NCI-H2196 treated with DMSO at 0.1 percent for 48 hours (cell line): ENCODE results near the gene UBL5.
A peak's percentile ranks its signal among the peaks of the same experiment; 100 is the strongest.
"Not testable (repeated sequence)": the region's sequence is repeated elsewhere in the genome, so short reads cannot be mapped to it uniquely, and the experiment has no call there.

ENCODE experiments used
- DNase-seq: peaks from one replicate; lab custom pipeline; 2025; ENCODE audit not compliant: unreplicated experiment; lab: John Stamatoyannopoulos, UW

Gene UBL5

DNA sequence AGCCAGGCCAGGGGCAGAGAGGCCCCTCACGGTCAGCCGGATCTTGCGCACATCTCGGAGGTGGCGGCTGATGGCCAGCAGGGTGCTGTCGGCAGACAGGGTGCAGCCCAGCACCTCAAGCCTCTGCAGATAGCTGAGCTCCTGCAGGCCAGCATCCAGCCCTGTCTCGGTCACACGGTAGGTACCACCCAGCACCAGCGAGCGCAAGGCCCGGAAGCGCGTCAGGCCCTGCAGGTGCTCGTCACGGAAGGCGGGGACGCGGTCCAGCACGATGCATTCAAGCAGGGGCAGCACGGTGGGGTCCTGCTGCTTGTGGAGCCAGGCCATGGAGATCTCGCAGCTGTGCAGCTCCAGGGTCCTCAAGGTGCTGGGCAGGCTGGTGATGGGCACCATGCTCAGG lies 16.6 kb upstream of the UBL5 start:
- DNase-seq: no peak

DNA sequence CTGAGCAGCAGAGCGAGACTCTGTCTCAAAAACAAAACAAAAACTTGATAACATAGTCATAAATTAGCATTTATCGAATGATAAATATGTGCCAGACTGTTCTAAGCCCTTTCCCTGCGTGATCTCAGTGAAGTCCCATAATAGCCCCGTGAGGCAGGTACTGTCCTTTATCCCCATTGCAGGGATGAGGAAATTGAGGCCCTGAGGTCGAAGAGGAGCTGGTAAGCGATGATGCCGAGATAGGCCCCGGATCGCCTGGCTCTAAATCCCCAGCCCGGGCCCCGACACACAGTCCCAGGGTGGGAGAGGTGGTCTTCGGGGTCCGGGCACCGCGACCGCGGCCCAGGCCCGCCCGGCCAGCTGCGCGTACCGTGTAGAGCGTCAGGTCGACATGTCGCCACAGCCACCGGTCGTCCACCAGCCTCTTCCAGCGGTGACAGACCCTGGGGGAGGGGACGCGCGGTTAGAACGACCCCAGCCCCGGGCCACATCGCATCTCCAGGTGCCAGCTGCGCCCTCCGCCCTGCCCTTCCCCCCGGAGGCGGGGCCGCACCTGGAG lies 9.5 kb upstream of the UBL5 start:
- no peak for DNase-seq

DNA sequence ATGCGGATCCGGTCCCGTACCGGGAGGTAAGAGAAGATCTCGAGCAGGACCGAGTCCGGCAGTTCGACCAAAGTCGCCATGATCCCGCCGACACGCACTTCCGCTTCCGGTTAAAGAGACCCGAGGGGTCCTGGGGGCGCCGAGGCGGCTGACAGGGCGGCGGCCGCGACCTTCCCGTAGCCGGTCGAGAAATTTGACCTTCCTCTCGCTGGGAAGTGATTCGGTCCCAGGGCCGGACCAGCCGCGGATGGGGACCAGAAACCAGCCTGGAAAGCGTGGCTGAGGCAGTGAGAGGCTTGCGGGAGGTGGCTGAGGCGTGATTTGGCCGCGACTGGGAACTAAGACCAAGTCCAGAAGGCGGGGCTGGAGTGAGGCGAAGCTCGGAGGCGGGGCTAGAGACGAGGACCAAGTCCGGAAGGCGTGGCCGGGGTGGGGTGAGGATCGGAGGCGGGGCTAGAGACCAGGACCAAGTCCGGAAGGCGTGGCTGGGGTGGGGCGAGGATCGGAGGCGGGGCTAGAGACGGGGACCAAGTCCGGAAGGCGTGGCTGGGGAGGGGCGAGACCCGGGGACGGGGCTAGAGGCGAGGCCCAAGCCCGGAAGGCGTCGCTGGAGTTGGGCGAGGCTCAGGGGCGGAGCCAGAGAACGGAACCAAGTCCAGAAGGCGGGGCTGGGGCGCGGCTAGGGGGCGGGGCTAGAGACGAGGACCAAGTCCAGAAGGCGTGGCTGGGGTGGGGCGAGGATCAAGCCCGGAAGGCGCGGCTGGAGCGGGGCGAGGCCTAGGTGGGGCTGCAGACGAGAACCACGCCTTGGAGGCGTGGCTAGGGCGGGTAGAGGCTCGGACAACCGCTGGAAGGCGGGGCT lies 8.8 kb upstream of the UBL5 start, which contains the start of gene FBXL12:
Gene FBXL12 (minus strand): TSS at position 346 of the 862 bp plus-strand sequence. CDS start 266 bp downstream, at position 80.
- peak; percentile 100 for DNase-seq

DNA sequence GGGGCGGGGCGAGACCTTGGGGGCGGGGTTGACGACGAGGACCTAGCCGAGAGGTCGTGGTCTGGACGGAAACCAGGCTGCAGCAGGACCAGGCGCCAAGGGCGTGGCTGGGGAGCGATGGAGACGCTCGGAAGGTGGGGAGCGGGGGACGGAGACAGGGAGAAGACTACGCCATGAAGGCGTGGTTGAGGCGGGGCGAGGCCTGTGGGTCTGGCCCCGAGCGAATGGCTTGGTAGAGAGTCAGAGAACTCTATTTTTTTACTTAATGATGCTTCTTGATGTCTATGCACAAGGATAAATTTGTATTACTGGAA lies 8.2 kb upstream of the UBL5 start:
- DNase-seq: no peak

DNA sequence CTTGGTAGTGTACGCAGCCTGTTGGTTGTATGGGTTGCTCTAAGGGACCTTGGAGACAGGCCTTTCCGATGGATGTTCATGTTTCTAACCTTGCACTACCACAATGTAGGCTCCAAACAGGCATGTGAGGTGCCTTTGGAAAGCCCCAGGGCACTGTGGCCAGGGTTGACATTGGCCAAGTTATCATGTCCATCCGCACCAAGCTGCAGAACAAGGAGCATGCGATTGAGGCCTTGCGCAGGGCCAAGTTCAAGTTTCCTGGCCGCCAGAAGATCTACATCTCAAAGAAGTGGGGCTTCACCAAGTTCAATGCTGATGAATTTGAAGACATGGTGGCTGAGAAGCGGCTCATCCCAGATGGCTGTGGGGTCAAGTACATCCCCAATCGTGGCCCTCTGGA lies 7.7 kb upstream of the UBL5 start:
- DNase-seq: not testable (repeated sequence)

DNA sequence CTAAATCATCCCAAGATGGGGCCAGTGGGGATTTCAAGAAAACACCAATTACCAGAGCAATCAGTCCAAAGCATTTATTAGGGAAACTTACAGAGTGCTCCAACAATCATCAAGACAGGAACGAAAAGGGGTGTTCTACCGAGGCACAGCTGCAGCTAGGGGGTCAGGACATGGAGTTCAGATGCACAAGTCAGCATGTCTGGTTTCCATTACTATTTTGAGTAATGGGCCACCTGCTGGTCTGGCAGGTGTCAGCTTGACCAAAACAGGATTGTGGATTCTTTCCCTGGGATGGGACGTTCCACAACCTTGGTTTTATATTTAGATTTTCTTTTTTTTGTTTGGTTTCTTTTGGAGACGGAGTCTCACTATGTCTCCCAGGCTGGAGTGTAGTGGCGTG lies 3.9 kb upstream of the UBL5 start:
- DNase-seq: no peak

DNA sequence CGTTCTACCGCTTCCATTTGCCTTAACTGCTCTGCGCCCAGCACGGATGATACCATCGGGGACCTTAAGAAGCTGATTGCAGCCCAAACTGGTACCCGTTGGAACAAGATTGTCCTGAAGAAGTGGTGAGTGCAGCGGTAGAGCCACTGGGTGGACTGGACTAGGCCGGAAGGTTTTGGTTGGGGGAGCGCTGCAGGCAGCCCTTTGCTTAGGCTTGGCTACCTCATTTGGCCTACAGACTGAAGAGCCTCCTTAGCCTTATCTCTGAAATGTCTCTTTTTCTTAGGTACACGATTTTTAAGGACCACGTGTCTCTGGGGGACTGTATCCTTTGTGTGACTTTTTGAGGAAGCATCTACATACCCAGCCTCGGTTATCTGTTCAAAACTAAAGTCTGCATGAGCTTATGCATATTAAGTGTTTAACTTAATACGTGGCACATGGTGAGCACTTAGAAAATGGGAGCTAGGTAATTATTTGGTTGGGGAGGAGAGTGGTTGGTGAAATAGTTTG lies 889 bp downstream of the UBL5 start:
- DNase-seq: no peak

DNA sequence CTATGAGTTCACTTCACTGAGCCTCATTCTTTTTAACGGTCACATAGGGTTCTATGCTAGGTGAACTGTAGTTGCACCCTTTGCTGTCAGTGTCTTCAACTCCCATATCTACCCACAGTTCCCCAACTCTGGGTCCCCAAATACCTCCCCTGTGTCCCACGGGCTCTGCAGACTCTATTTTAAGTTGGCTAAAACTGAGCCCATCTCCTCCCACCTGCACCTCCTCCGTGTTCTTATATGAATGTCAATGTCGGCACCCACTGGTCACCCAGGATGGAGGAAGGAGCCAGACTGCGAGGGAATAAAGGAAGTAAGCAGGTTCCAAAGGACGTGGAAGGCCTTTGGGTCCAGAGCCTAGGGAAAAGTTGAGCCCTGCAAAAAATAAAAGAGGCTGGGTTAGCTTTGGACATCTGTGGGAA lies 6.6 kb downstream of the UBL5 start:
- no peak for DNase-seq

DNA sequence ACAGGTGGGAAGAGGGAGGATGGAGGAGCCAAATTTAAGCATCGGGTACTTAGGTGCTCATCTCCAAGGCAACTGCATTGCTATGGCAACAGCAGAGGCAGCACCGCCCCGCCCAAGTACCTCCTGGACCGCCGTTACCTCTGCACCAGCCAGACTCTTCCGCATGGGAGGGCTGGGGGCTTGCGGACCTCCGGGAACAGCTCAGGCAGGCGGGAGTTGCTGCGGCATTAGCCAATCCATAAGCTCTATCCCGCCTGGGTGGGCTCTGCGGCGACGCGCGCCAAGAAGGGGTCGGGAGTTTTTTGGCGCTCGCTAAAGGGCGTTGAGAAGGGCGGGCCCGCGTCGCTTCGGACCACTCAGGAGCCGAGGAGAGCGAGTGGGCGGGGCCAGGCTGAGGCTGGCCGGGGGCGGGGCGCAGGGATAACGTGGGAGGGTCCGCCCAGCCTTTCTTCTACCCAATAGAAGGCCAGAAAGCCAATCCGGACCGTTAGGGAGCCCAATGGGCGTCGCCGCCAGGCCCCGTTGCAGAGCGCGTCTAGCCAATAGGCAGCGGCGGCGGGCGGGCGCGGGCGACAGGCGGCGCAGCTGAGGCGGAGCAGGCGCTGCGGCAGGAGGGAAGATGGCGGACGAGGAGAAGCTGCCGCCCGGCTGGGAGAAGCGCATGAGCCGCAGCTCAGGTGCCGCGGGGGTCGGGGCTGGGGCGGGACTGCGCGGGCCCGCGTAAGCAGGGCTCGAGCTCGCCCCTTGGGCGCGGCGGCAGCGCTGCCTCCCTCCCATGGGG lies 7.2 kb downstream of the UBL5 start, which contains the start of gene PIN1:
Gene PIN1 (plus strand): TSS at position 593 of the 781 bp plus-strand sequence. CDS start 27 bp downstream, at position 620.
- DNase-seq: peak; percentile 99

DNA sequence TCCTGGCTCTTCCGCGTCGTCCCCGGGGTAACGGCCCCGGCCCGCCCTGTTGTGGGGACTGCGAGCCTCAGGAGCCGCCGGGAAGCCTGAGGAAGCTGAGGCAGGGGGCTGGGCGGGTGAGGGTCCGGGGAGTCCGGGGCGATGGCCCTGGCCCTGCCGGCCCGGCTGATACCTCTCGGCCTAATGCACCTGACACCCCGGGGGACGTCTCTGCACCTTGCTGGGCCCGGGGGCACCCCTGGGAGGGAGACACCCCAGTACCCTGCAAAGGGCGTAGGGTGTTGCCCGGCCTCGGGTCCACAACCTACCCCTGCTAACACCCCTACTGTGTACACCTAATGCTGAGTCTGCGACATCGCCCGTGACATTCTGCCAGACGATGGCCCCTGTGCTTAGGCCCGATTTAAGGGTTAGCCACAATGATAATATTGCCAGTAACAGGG lies 7.8 kb downstream of the UBL5 start:
- no peak for DNase-seq

DNA sequence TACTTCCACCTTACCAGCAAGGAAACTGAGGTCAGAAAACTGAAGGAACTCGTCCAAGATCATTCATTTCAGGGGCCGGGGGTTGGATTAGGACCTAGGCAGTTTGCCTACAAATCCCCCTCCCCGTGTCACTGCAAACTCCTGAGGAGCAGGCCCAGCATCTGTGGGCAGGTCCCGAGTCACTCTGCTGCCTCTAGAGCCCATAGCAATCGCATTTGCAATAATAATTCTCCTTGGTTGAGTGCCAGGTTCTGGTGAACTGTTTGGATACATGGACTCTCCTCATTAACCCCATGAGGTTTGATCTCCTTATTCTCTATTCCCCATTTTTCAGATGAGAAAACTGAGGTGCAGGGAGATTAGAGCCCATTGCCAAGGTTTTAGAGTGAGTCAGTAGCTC lies 8.3 kb downstream of the UBL5 start:
- DNase-seq: no peak

DNA sequence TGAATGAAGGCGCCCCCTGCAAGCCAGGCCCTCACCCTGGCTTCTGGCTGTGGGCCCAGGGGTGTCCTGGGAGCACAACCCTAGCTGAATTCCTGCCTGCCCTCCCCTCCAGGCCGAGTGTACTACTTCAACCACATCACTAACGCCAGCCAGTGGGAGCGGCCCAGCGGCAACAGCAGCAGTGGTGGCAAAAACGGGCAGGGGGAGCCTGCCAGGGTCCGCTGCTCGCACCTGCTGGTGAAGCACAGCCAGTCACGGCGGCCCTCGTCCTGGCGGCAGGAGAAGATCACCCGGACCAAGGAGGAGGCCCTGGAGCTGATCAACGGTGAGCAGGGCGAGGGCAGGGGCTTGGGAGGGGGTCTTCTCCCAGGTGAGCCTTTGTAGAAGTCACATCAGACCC lies 10.6 kb downstream of the UBL5 start:
- DNase-seq: no peak

DNA sequence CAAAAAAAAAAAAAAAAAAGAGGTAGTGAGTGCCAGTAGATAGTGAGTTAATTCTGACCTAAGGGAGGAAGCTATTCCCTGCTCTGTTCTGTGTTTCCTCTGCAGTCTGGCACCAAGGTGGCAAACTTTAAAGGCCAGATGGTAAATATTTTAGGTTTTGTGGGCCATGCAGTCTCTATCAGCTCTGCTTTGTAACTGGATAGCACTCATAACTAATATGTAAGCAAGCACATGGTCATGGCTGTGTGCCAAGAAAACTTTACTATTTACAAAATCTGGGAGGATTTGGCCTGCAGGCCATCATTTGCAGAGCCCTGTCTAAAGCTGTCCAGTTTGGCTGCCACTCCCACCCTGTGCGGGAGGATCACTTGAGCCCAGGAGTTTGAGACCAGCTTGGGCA lies 11.7 kb downstream of the UBL5 start:
- DNase-seq: no peak

DNA sequence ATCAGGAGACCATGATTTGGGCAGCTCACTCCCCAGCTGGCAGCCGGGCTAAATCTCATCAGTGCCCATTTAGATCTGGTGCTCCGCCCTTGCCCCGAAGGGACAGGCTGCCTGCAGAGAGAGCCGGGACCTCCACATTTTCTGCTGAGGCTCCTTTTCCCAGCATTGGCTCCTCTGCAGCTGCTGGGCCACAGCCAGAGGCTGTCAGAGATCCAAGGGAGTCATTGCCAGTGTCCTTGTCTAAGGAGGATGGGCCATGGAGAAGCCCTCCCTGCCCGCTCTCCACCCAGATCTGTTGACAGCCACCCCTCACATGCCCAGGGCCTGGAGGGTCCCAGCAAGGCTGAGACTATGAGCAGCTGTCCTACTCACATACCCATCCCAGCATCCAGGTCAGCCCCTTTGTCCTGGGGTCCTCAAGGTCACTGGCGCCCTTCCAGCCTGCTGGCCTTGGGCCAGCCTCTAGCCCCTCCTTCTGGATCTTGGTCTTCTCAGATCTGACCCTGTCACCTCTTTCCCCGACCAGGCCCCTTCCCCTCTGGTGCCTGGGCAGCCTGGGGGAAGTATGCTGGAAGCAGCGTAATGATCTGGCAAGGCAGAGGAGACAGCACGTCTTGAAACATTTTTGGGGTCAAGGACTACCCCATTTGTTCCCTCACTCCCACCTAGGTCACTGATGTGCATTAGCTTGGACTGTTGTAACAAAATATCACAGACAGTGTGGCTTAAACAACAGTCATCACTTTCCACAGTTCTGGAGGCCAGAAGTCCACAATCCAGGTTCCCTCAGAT lies 15.3 kb downstream of the UBL5 start:
- no peak for DNase-seq

DNA sequence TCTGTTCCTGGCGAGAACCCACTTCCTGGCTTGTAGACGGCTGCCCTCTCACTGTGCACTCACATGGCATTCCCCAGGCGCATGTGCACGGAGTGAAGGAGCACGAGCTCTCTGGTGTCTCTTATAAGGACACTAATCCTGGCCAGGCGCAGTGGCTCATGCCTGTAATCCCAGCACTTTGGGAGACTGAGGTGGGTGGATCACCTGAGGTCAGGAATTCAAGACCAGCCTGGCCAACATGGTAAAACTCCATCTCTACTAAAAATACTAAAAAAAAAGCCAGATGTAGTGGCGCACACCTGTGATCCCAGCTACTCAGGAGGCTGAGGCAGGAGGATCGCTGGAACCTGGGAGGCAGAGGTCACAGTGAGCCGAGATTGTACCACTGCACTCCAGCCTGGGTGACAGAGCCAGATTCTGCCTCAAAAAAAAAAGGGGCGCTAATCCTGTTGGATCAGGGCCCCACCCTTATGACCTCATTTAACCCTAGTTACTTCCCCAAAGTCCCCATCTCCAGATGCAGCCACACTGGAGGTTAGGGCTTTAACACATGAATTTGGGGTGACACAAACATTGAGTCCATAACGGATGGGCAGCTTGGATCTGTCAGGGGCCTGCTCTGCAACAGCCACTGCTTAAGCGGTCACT lies 16.0 kb downstream of the UBL5 start:
- DNase-seq: not testable (repeated sequence)

DNA sequence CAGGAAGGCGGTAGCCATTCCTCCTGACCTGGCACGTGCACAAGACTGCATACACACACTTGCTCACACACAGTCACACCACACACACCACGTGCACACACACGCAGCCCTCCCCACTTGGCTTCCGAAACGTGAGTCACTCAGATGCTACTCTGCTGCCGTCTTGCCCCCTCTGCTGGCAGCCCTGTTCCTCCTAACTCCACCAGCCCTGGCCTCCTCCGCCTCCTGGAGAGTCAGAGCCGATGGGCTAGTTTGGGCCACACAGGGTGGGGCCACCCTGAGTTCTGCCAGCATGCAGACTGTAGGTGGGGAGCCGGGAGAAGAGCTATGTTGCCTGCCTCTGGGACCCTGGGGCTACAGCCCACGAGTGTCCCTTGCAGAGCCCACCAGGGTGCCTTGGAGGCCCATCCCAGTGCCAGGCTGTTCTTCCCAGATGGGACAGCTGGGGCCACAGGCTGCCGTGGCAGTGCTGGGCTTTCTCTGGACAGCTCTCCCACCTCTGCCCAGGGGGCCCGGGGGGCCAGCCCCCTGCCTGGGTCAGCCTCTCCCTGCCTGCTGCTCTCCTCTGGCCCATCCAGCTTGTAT lies 19.5 kb downstream of the UBL5 start:
- no peak for DNase-seq

DNA sequence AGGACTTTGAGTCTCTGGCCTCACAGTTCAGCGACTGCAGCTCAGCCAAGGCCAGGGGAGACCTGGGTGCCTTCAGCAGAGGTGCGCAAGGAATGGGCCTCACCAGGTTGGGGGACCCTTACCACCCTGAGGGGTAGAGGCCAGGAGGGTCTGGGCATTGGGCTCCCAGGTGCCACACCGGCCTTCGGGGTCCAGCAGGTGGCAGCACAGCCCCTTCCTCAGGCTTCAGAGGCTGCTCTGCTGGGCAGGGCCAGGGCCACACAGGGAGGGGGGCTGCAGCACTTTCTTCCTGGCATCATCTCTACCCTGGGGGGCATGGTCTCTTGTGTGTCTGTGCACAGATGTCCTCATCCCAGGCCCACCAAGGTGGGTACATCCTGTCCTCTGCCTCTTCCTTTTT lies 20.3 kb downstream of the UBL5 start:
- DNase-seq: no peak

DNA sequence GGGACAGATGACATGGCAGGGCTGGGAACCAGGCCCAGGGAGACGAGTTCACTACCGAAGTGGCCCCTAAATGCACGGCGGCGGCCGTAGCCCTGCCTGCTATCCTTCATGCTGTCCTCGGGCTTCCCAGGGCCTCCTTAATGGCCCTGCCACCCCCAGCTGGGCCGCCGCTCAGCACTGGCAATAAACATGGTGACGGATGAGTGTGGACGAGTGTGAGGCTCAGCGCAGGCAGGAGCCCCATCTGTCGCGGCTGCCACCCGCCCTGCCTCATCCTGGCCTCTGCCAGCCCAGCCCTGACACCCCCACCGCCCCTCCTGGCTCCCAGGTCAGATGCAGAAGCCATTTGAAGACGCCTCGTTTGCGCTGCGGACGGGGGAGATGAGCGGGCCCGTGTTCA lies 21.0 kb downstream of the UBL5 start:
- no peak for DNase-seq

DNA sequence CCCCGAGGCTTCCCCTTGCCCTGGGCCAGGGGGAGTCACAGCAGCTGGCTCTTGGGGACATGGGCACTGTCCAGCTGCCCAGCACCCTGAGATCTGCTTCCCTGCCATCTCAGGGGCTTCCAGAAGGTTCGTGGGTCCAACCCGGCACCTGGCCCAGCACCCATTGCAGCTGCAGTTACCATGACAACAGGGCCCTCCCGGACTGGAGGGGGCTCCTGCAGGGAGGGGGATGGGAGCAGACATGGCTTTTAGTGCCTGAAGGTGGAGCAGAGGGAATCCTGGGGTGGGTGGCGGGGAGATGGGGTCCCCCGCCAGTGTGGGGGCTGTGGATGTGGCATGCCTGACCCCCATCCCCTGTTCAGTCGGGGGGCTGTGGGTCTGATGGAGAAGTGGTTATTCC lies 22.1 kb downstream of the UBL5 start:
- DNase-seq: no peak
